ENCODE measurements around the gene ZRANB3. TPM values are rescaled to one million over a fixed set of nuclear protein-coding genes. Genes with fewer than 3 reads are reported as not detected.

ZRANB3 gene
- total and polyA plus RNA-seq, 2 donors (not counting 3 experiments of a cell fraction or from before 2014, with no cell fraction given), result 2.2 to 6.0 TPM

DNA sequence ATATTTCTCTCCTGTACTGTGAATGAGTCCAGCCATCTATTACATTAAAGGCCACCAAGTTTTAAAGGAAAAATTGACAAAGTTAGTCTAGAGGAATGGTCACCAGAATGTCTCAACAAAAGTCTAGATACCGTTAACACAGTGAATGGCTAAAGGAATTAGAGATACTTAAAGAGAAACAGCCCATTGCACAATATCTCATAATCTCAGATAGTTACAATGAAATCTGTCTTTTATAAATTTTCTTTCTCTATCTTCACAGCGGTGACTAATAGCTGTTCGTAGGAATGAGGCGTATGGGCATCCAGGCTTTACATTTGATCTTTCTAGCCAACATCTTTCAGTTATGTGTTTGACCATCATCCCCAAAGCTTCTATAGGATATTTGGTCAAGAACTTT is 30.9 kb upstream of the ZRANB3 start:
- Histone ChIP-seq H3K4me1 (ENCODE audit: control insufficient read depth, extremely low read depth, insufficient read depth, low read length) (no peaks in the 10 kb centered on the region), H3K4me3 (replicated peaks in 1 of 3; ENCODE audit: insufficient read depth in 1 of 3, low read depth in 1 of 3, low read length in 3 of 3) (no peak overlapping the region), H3K9me3 (replicated peaks; ENCODE audit: control insufficient read depth, insufficient read depth, low read length) (no peaks in the 10 kb centered on the region), H3K9me1 (replicated peaks; ENCODE audit: control insufficient read depth, extremely low read depth, insufficient read depth, low read length) (no peaks in the 10 kb centered on the region), H3K4me2 (ENCODE audit: insufficient read depth, low read length) (no peak overlapping the region), H4K20me1 (replicated peaks; ENCODE audit: control insufficient read depth, extremely low read depth, insufficient read depth, low read length) (no peaks in the 10 kb centered on the region), H3K79me2 (ENCODE audit: control insufficient read depth, insufficient read depth, low read length) (peaks cover 24% of the 10 kb centered on the region), H3K27me3 (ENCODE audit: control insufficient read depth in 2 of 2, insufficient read depth in 2 of 2, low read length in 2 of 2) (no peaks in the 10 kb centered on the region), H3K36me3 (ENCODE audit: control insufficient read depth in 2 of 2, extremely low read depth in 1 of 2, insufficient read depth in 2 of 2, low read length in 2 of 2) (no peaks in the 10 kb centered on the region), H3K9ac (replicated peaks; ENCODE audit: extremely low read depth, insufficient read depth, low read length) (no peak overlapping the region), H2AFZ (ENCODE audit: low read depth, low read length) (no peak overlapping the region), H3K27ac (ENCODE audit: insufficient read depth, low read depth, low read length) (no peak overlapping the region)
- no peak for FAIRE-seq
- no TSS peak for BruUV-seq (replicated peaks)
- TF ChIP-seq MYC (IDR thresholded peaks at IDR 0.05; ENCODE audit: low read depth, low read length) (no peak), EZH2 (IDR thresholded peaks at IDR 0.05; ENCODE audit: borderline replicate concordance, low read depth, low read length, severe bottlenecking) (no peak), POLR2AphosphoS5 (IDR thresholded peaks at IDR 0.05; ENCODE audit: insufficient read depth, low read depth, low read length) (no peak), GATA2 (IDR thresholded peaks at IDR 0.05; ENCODE audit: insufficient read depth, insufficient read length, low read depth, low read length) (no peak), JUN (IDR thresholded peaks at IDR 0.05; ENCODE audit: borderline replicate concordance, insufficient read depth, insufficient read length, low read depth) (no peak), FOS (IDR thresholded peaks at IDR 0.05; ENCODE audit: borderline replicate concordance, insufficient read depth, low read length) (no peak), POLR2A (IDR thresholded peaks at IDR 0.05; ENCODE audit: low read depth, low read length) (no peak)
- TF ChIP-seq, protein P1, sequence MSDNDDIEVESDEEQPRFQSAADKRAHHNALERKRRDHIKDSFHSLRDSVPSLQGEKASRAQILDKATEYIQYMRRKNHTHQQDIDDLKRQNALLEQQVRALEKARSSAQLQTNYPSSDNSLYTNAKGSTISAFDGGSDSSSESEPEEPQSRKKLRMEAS (IDR thresholded peaks at IDR 0.05; ENCODE audit: insufficient read depth, insufficient read length), result no peak
- TF ChIP-seq, protein P2, sequence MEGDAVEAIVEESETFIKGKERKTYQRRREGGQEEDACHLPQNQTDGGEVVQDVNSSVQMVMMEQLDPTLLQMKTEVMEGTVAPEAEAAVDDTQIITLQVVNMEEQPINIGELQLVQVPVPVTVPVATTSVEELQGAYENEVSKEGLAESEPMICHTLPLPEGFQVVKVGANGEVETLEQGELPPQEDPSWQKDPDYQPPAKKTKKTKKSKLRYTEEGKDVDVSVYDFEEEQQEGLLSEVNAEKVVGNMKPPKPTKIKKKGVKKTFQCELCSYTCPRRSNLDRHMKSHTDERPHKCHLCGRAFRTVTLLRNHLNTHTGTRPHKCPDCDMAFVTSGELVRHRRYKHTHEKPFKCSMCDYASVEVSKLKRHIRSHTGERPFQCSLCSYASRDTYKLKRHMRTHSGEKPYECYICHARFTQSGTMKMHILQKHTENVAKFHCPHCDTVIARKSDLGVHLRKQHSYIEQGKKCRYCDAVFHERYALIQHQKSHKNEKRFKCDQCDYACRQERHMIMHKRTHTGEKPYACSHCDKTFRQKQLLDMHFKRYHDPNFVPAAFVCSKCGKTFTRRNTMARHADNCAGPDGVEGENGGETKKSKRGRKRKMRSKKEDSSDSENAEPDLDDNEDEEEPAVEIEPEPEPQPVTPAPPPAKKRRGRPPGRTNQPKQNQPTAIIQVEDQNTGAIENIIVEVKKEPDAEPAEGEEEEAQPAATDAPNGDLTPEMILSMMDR (IDR thresholded peaks at IDR 0.05; ENCODE audit: extremely low read depth in 1 of 2, insufficient read depth in 1 of 2, low read depth in 1 of 2, low read length in 2 of 2), result no peak
- intact Hi-C loops (cut with micrococcal nuclease), result no loop called here
- CTCF ChIA-PET, result interaction anchor here (1.0 to 1.2 kb wide), 2 partner anchors 19 to 23 kb away, joined by 3 to 4 read pairs; no protein-coding TSS in a partner anchor
- DNase-seq (ENCODE audit: low read depth, low spot score), result no peak
- dilution Hi-C loops (cut with MboI; ENCODE audit: extremely low pct_ligation_motif_present, low sequenced_read_pairs), result no loop called here
- POLR2A ChIA-PET, result no interaction called here

Data from endothelial cell of umbilical vein (primary cell).